K562 (cell line): ENCODE measurements around the gene SPAG16. TPM values are rescaled to one million over a fixed set of nuclear protein-coding genes. Genes with fewer than 3 reads are reported as not detected.

Experiments used
- ATAC-seq: fragments of 200-7000 bp; cut with Tn5 transposase; 3 replicates; pipeline ENCODE4 v1.9.1; 2020; ENCODE audit warnings: moderate library complexity
- BruUV-seq: library from RNA; stranded (reverse); fragments of 400-500 nt; replicated peaks from 2 replicates; lab custom pipeline; 2021; lab: Mats Ljungman, UMichigan
- CTCF ChIA-PET: fragments of 300-600 bp; formaldehyde crosslinking; extraction: SDS; loops from one replicate; lab custom pipeline; 2021; ENCODE audit warnings: low intra/inter-chr PET ratio; lab: Yijun Ruan, JAX
- POLR2A ChIA-PET: fragments of 300-600, 350-650 bp; sonication (Branson Sonifier 250); formaldehyde crosslinking; extraction: SDS; loops from one replicate; lab custom pipeline; 2021; ENCODE audit warnings: antibody characterized with exemption, inconsistent platforms; lab: Yijun Ruan, JAX
- DNase-seq, 4 experiments: peaks; one replicate each; pipeline versions ENCODE4 v3.0.0 to v3.0.0-alpha.2; 2011 to 2018; ENCODE audit warnings: low spot score in 3 of 4, mixed read lengths in 3 of 4; ENCODE audit errors: extremely low read depth in 1 of 4
- FAIRE-seq: peaks from 2 replicates; lab custom pipeline; 2011; peaks lifted over from hg19 to GRCh38; lab: Jason Lieb, UNC
- H2AFZ ChIP-seq: 2 replicates; pipeline ENCODE4 v1.6.0; 2011; ENCODE audit warnings: low read depth, low read length, control low read depth, inconsistent platforms
- H3K27ac ChIP-seq: fragments of 200-600 bp; 3 replicates; pipeline ENCODE4 v1.8.0; 2011; ENCODE audit warnings: low read depth, mild to moderate bottlenecking, control low read depth, inconsistent platforms, low read length, moderate library complexity, mixed read lengths; ENCODE audit errors: extremely low read depth
- H3K27me3 ChIP-seq, 2 experiments: fragments of 300-600 bp in 1 of 2; 2 replicates in 1 of 2; 3 replicates in 1 of 2; pipeline versions ENCODE4 v1.6.0 to v1.8.0; 2011; ENCODE audit warnings: inconsistent platforms in 2 of 2, low read length in 2 of 2, mild to moderate bottlenecking in 1 of 2, mixed read lengths in 1 of 2, moderate library complexity in 1 of 2; ENCODE audit not compliant: control insufficient read depth in 2 of 2, insufficient read depth in 2 of 2
- H3K36me3 ChIP-seq: fragments of 300-600 bp; 3 replicates; pipeline ENCODE4 v1.8.0; 2011; ENCODE audit warnings: mild to moderate bottlenecking, low read length, inconsistent platforms; ENCODE audit not compliant: control insufficient read depth, insufficient read depth
- H3K4me1 ChIP-seq, 2 experiments: fragments of 200-600 bp in 1 of 2; replicated peaks in 1 of 2; 2 replicates in 1 of 2; 3 replicates in 1 of 2; pipeline versions ENCODE4 v1.5.1 to v1.8.0; 2011; ENCODE audit warnings: inconsistent platforms in 2 of 2, low read length in 2 of 2, mild to moderate bottlenecking in 1 of 2, mixed read lengths in 1 of 2, moderate library complexity in 1 of 2; ENCODE audit not compliant: control insufficient read depth in 2 of 2, insufficient read depth in 2 of 2
- H3K4me2 ChIP-seq: 2 replicates; pipeline ENCODE4 v1.6.1; 2011; ENCODE audit warnings: low read length, control low read depth, inconsistent platforms, mixed read lengths; ENCODE audit not compliant: insufficient read depth
- H3K4me3 ChIP-seq: fragments of 200-600 bp; sonication (generic), shearing (Covaris generic); 2 replicates; pipeline ENCODE4 v1.5.1; 2016; ENCODE audit warnings: control low read depth, inconsistent platforms
- H3K79me2 ChIP-seq: fragments of 200-600 bp; 3 replicates; pipeline ENCODE4 v1.8.0; 2011; ENCODE audit warnings: low read length, inconsistent platforms; ENCODE audit not compliant: control insufficient read depth, insufficient read depth
- H3K9ac ChIP-seq, 2 experiments: 2 replicates each; pipeline versions ENCODE4 v1.6.0 to v1.6.1; 2011; ENCODE audit warnings: low read depth in 2 of 2, low read length in 2 of 2, control low read depth in 1 of 2, inconsistent platforms in 1 of 2, mild to moderate bottlenecking in 1 of 2, mixed read lengths in 1 of 2; ENCODE audit not compliant: insufficient read depth in 1 of 2
- H3K9me1 ChIP-seq: one replicate; pipeline ENCODE4 v1.6.0; 2011; ENCODE audit warnings: inconsistent platforms, mild to moderate bottlenecking, low read length, moderate library complexity; ENCODE audit not compliant: control insufficient read depth, insufficient read depth
- H3K9me3 ChIP-seq: replicated peaks from 2 replicates; pipeline ENCODE4 v1.5.1; 2011; ENCODE audit warnings: low read depth, low read length, inconsistent platforms; ENCODE audit not compliant: control insufficient read depth, insufficient read depth
- H4K20me1 ChIP-seq: replicated peaks from 2 replicates; pipeline ENCODE4 v1.6.1; 2011; ENCODE audit warnings: low read length, inconsistent platforms, mixed read lengths; ENCODE audit not compliant: control insufficient read depth, insufficient read depth
- CUX1 ChIP-seq: fragments of 200-800 bp; sonication (Bioruptor generic); IDR thresholded peaks from 2 replicates; pipeline ENCODE4 v1.6.1; 2016; ENCODE audit warnings: missing genetic modification characterization, missing compliant biosample characterization
- RCOR1 ChIP-seq, 2 experiments: IDR thresholded peaks; 2 replicates each; pipeline ENCODE4 v1.6.1; 2012; ENCODE audit warnings: low read depth in 2 of 2, low read length in 2 of 2, borderline replicate concordance in 1 of 2, improper control_type of control experiment in 1 of 2
- SMC3 ChIP-seq: conservative IDR thresholded peaks from 2 replicates; pipeline ENCODE4 v1.6.1; 2011; ENCODE audit warnings: low read depth, low read length, improper control_type of control experiment; ENCODE audit not compliant: insufficient read depth
- WGBS: fragments of 100-300 bp; shearing (Covaris generic); methylation state at CpG from one replicate; pipeline ENCODE4 v1.1.6; 2016; ENCODE audit warnings: low coverage, mixed read lengths; ENCODE audit not compliant: insufficient coverage; ENCODE audit errors: missing lambda C conversion rate; 5-methylcytosine and 5-hydroxymethylcytosine counted together
- in situ Hi-C: fragments of 300-500 bp; cut with MboI; formaldehyde crosslinking; loops from 4 replicates; pipeline ENCODE4 v1.15.0; 2018; ENCODE audit warnings: inconsistent platforms, mixed read lengths
- intact Hi-C: fragments of 100-400 bp; cut with micrococcal nuclease; formaldehyde crosslinking; loops from 2 replicates; pipeline ENCODE4 v1.14.2; 2022
- polyA plus RNA-seq, 8 experiments: library from polyadenylated mRNA; depleted of rRNA in 4 of 8; stranded (reverse) in 5 of 8; unstranded in 3 of 8; fragments of >200 nt; fragmentation: Nextera tagmentation in 2 of 8; fragmentation: Illumina TruSeq in 1 of 8; extraction: Ambion mirVana in 2 of 8; extraction: Trizol in 1 of 8; gene quantifications; 2 replicates each; pipeline versions ENCODE4 v1.2.1 to v1.2.3, GENCODE V29; 2011 to 2014; ENCODE audit warnings: inconsistent platforms in 1 of 8, missing spikeins in 1 of 8
- total RNA-seq, 7 experiments: library from RNA; depleted of rRNA in 6 of 7; stranded (reverse); fragments of >200 nt in 6 of 7; fragmentation: Illumina TruSeq in 2 of 7; extraction: Trizol in 2 of 7; gene quantifications; 2 replicates each; pipeline versions ENCODE4 v1.2.1 to v1.2.3, GENCODE V29; 2011 to 2021; ENCODE audit warnings: low replicate concordance in 1 of 7
- TF ChIP-seq, protein P1 (sequence below): fragments of 250-450 bp; sonication (Bioruptor Pico); IDR thresholded peaks from 2 replicates; pipeline ENCODE4 v1.8.0; 2022; ENCODE audit warnings: inconsistent platforms
- TF ChIP-seq, protein P2 (sequence below): fragments of 450-650 bp; IDR thresholded peaks from 2 replicates; pipeline ENCODE4 v1.6.1; 2016

SPAG16 gene
- total and polyA plus RNA-seq, 9 of the 15 experiments (the other 6 are each of a cell fraction or from before 2014, with no cell fraction given) = 0.98 to 5.9 (median 3.5) TPM

GRCh38 chr2:213265679-213266078 is 18.6 kb upstream of the SPAG16 start:
- POLR2A ChIA-PET = no interaction called here
- in situ Hi-C loops = no loop called here

More at GRCh38 chr2:213265679-213266078, 18.6 kb upstream of the SPAG16 start:
- H3K27ac ChIP-seq = no peak overlapping the region
- no peak overlapping the region for H3K9ac ChIP-seq
- no peaks in the 10 kb centered on the region for H3K79me2 ChIP-seq
- no peak for DNase-seq
- CTCF ChIA-PET = no interaction called here
- no peak for TF ChIP-seq CUX1 (CRISPR knock-in tag)
- no peak for TF ChIP-seq SMC3
- TF ChIP-seq RCOR1 (IDR thresholded peaks at IDR 0.05; ENCODE audit: borderline replicate concordance in 1 of 2, low read depth in 2 of 2, low read length in 2 of 2) = no peak
- TF ChIP-seq, protein P1, sequence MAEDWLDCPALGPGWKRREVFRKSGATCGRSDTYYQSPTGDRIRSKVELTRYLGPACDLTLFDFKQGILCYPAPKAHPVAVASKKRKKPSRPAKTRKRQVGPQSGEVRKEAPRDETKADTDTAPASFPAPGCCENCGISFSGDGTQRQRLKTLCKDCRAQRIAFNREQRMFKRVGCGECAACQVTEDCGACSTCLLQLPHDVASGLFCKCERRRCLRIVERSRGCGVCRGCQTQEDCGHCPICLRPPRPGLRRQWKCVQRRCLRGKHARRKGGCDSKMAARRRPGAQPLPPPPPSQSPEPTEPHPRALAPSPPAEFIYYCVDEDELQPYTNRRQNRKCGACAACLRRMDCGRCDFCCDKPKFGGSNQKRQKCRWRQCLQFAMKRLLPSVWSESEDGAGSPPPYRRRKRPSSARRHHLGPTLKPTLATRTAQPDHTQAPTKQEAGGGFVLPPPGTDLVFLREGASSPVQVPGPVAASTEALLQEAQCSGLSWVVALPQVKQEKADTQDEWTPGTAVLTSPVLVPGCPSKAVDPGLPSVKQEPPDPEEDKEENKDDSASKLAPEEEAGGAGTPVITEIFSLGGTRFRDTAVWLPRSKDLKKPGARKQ (CRISPR knock-in tag) = no peak
- TF ChIP-seq, protein P2, sequence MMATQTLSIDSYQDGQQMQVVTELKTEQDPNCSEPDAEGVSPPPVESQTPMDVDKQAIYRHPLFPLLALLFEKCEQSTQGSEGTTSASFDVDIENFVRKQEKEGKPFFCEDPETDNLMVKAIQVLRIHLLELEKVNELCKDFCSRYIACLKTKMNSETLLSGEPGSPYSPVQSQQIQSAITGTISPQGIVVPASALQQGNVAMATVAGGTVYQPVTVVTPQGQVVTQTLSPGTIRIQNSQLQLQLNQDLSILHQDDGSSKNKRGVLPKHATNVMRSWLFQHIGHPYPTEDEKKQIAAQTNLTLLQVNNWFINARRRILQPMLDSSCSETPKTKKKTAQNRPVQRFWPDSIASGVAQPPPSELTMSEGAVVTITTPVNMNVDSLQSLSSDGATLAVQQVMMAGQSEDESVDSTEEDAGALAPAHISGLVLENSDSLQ = no peak
- H3K4me1 ChIP-seq = no peaks in the 10 kb centered on the region
- no peak overlapping the region for H2AFZ ChIP-seq
- H4K20me1 ChIP-seq = no peaks in the 10 kb centered on the region
- H3K9me1 ChIP-seq = no peaks in the 10 kb centered on the region
- WGBS = 0% methylated on average over 3 of the region's 3 CpGs
- no peaks in the 10 kb centered on the region for H3K36me3 ChIP-seq
- H3K9me3 ChIP-seq = no peaks in the 10 kb centered on the region
- H3K4me3 ChIP-seq = no peak overlapping the region
- no peaks in the 10 kb centered on the region for H3K27me3 ChIP-seq
- BruUV-seq = no TSS peak
- no peak overlapping the region for H3K4me2 ChIP-seq
- no peak for ATAC-seq
- no peak for FAIRE-seq
- intact Hi-C loops = no loop called here
